ENCODE data around the gene SPTBN2.

Gene SPTBN2

GRCh38 chr11:66677599-66678375, 51.2 kb downstream of the SPTBN2 start, which contains the start of gene RBM4B:
Gene RBM4B (minus strand): TSS chr11:66677887. CDS start chr11:66677079, 808 bp downstream.
- H3K4me3 ChIP-seq (ENCODE audit: control insufficient read depth, low read depth, low read length), result peak within 1 kb of the TSS; percentile 88
- TF ChIP-seq CTCF (IDR thresholded peaks at IDR 0.05; ENCODE audit: control insufficient read depth, insufficient read depth, low read depth, low read length, missing control alignments), result no peak
- peak; percentile 62 for DNase-seq (ENCODE audit: low read depth)

GRCh38 chr11:66676931-66677598, 52.0 kb downstream of the SPTBN2 start:
- DNase-seq (ENCODE audit: low read depth), result no peak
- H3K4me3 ChIP-seq (ENCODE audit: control insufficient read depth, low read depth, low read length), result peak overlapping the region; percentile 88
- no peak for TF ChIP-seq CTCF (IDR thresholded peaks at IDR 0.05; ENCODE audit: control insufficient read depth, insufficient read depth, low read depth, low read length, missing control alignments)

- no peak overlapping the region; the same call in 1 of the 2 replicates for H3K4me3 ChIP-seq (ENCODE audit: control insufficient read depth, low read depth, low read length)
- TF ChIP-seq CTCF (IDR thresholded peaks at IDR 0.05; ENCODE audit: control insufficient read depth, insufficient read depth, low read depth, low read length, missing control alignments), result no peak
- no peak for DNase-seq (ENCODE audit: low read depth)
These were observed 52.6 kb downstream of the SPTBN2 start for GRCh38 chr11:66676282-66676919.

- no peak for DNase-seq (ENCODE audit: low read depth)
- TF ChIP-seq CTCF (IDR thresholded peaks at IDR 0.05; ENCODE audit: control insufficient read depth, insufficient read depth, low read depth, low read length, missing control alignments), result no peak
- H3K4me3 ChIP-seq (ENCODE audit: control insufficient read depth, low read depth, low read length), result no peak overlapping the region
These were observed 53.9 kb downstream of the SPTBN2 start for GRCh38 chr11:66674964-66675602.

- no peak for DNase-seq (ENCODE audit: low read depth)
- TF ChIP-seq CTCF (IDR thresholded peaks at IDR 0.05; ENCODE audit: control insufficient read depth, insufficient read depth, low read depth, low read length, missing control alignments), result no peak
- no peak overlapping the region for H3K4me3 ChIP-seq (ENCODE audit: control insufficient read depth, low read depth, low read length)
These were observed 58.2 kb downstream of the SPTBN2 start for GRCh38 chr11:66670816-66671215.

GRCh38 chr11:66665369-66665768, 63.6 kb downstream of the SPTBN2 start:
- H3K4me3 ChIP-seq (ENCODE audit: control insufficient read depth, low read depth, low read length), result no peak overlapping the region
- TF ChIP-seq CTCF (IDR thresholded peaks at IDR 0.05; ENCODE audit: control insufficient read depth, insufficient read depth, low read depth, low read length, missing control alignments), result no peak
- DNase-seq (ENCODE audit: low read depth), result no peak

All from AG09309 (cell line).